Mucosa of gallbladder (tissue), 1 donor: ENCODE measurements around the gene SPTLC1. TPM values are rescaled to one million over a fixed set of nuclear protein-coding genes. Genes with fewer than 3 reads are reported as not detected.
"Not testable (repeated sequence)": the region's sequence is repeated elsewhere in the genome, so short reads cannot be mapped to it uniquely, and the experiment has no call there.

Experiments
- DNase-seq: peaks from one replicate; pipeline ENCODE4 v3.0.0-alpha.2; 2020; ENCODE audit warnings: low spot score
- total RNA-seq: library from RNA; stranded (reverse); gene quantifications from one replicate; pipeline ENCODE4 v1.2.1, GENCODE V29; 2021
- donor health status: DM: no; HTN: no; CAD: no.

The SPTLC1 gene
- total RNA-seq, 1 donor from 2014 or later = 65.1 TPM

GRCh38 chr9:92033307-92033706, 81.9 kb downstream of the SPTLC1 start:
- DNase-seq = no peak

- DNase-seq = no peak
These were observed 82.3 kb downstream of the SPTLC1 start for GRCh38 chr9:92032891-92033290.

GRCh38 chr9:92030367-92030766, 84.8 kb downstream of the SPTLC1 start:
- no peak for DNase-seq

- DNase-seq = no peak
These were observed 85.7 kb downstream of the SPTLC1 start for GRCh38 chr9:92029553-92029952.

GRCh38 chr9:92026206-92027002, 88.8 kb downstream of the SPTLC1 start:
- no peak for DNase-seq

- DNase-seq = not testable (repeated sequence)
These were observed 93.2 kb downstream of the SPTLC1 start for GRCh38 chr9:92021785-92022541.

GRCh38 chr9:92019658-92020057, 95.6 kb downstream of the SPTLC1 start:
- no peak for DNase-seq

- DNase-seq = no peak
These were observed 104.3 kb downstream of the SPTLC1 start for GRCh38 chr9:92010705-92011536.

- not testable (repeated sequence) for DNase-seq
These were observed 105.0 kb downstream of the SPTLC1 start for GRCh38 chr9:92010253-92010652.

- DNase-seq = no peak
These were observed 107.2 kb downstream of the SPTLC1 start for GRCh38 chr9:92008041-92008440.

GRCh38 chr9:92004045-92004392, 111.2 kb downstream of the SPTLC1 start:
- no peak for DNase-seq

GRCh38 chr9:92003308-92004044, 111.7 kb downstream of the SPTLC1 start:
- no peak for DNase-seq

- not testable (repeated sequence) for DNase-seq
These were observed 113.3 kb downstream of the SPTLC1 start for GRCh38 chr9:92001948-92002347.

- DNase-seq = no peak
These were observed 114.0 kb downstream of the SPTLC1 start for GRCh38 chr9:92001244-92001643.

- no peak for DNase-seq
These were observed 120.1 kb downstream of the SPTLC1 start for GRCh38 chr9:91995000-91995655.

- no peak for DNase-seq
These were observed 120.8 kb downstream of the SPTLC1 start for GRCh38 chr9:91994422-91994821.

GRCh38 chr9:91992461-91993041, 122.7 kb downstream of the SPTLC1 start:
- no peak for DNase-seq

- DNase-seq = no peak
These were observed 123.4 kb downstream of the SPTLC1 start for GRCh38 chr9:91991721-91992341.

- no peak for DNase-seq
These were observed 129.0 kb downstream of the SPTLC1 start for GRCh38 chr9:91986248-91986647.

GRCh38 chr9:91985692-91986091, 129.5 kb downstream of the SPTLC1 start:
- DNase-seq = no peak
